ENCODE measurements around the gene WDFY3. TPM values are rescaled to one million over a fixed set of nuclear protein-coding genes. Genes with fewer than 3 reads are reported as not detected.

The WDFY3 gene
- total and polyA plus RNA-seq, 2 of the 4 experiments (the other 2 are of a cell fraction), result 12.5 to 58.1 TPM

GRCh38 chr4:84897516-84897915 is 69.0 kb downstream of the WDFY3 start:
- 100% methylated on average over 1 of the region's 6 CpGs; no CpG with 5 or more reads in 1 of the 2 experiments for WGBS, 2 experiments (ENCODE audit: extremely low coverage in 2 of 2, insufficient read length in 1 of 2)
- H3K4me3 ChIP-seq (ENCODE audit: insufficient read depth, low read depth, low read length), result no peak overlapping the region
- in situ Hi-C loops (cut with MboI; ENCODE audit: low sequenced_read_pairs), result no loop called here
- H4K91ac ChIP-seq (ENCODE audit: insufficient read depth, low read depth, low read length), result no peak overlapping the region
- no peak overlapping the region for H2BK120ac ChIP-seq (ENCODE audit: low read depth, low read length)
- peaks cover 3% of the 10 kb centered on the region for H3K9me1 ChIP-seq (ENCODE audit: insufficient read depth, low read length)
- ATAC-seq (ENCODE audit: low read depth) (no peak), DNase-seq (no peak)
- H3K36me3 ChIP-seq (ENCODE audit: control insufficient read depth, insufficient read depth, low read length), result peaks cover 5% of the 10 kb centered on the region
- no peak for TF ChIP-seq MXI1 (IDR thresholded peaks at IDR 0.05; ENCODE audit: borderline replicate concordance, low read depth, low read length)
- TF ChIP-seq CTCF (conservative IDR thresholded peaks at IDR 0.05; ENCODE audit: low read depth, low read length), result no peak
- TF ChIP-seq SMC3 (IDR thresholded peaks at IDR 0.05; ENCODE audit: low read depth, low read length), result no peak
- no peak for TF ChIP-seq NFE2L2 (IDR thresholded peaks at IDR 0.05; ENCODE audit: low read depth, low read length)
- TF ChIP-seq USF2 (IDR thresholded peaks at IDR 0.05; ENCODE audit: low read depth, low read length), result no peak
- no peak for TF ChIP-seq FOS (IDR thresholded peaks at IDR 0.05; ENCODE audit: low read depth, low read length)
- TF ChIP-seq MAFK (IDR thresholded peaks at IDR 0.05; ENCODE audit: low read depth, low read length), result no peak
- TF ChIP-seq RAD21 (IDR thresholded peaks at IDR 0.05; ENCODE audit: low read length), result no peak
- no peak for TF ChIP-seq CEBPB (IDR thresholded peaks at IDR 0.05; ENCODE audit: low read depth, low read length)
- no peak for TF ChIP-seq RCOR1 (IDR thresholded peaks at IDR 0.05; ENCODE audit: insufficient replicate concordance, low read length)
- TF ChIP-seq ELK1 (IDR thresholded peaks at IDR 0.05; ENCODE audit: borderline replicate concordance, low read depth, low read length), result no peak
- TF ChIP-seq POLR2A (IDR thresholded peaks at IDR 0.05; ENCODE audit: low read depth, low read length), result no peak
- H3K56ac ChIP-seq (ENCODE audit: extremely low read depth, insufficient read depth, low read length), result no peak overlapping the region
- H3K27ac ChIP-seq (ENCODE audit: insufficient read depth, low read length), result no peak overlapping the region
- H2BK15ac ChIP-seq (ENCODE audit: low read depth, low read length), result no peak overlapping the region
- H2BK20ac ChIP-seq (ENCODE audit: low read depth, low read length), result no peak overlapping the region
- H2AK9ac ChIP-seq (replicated peaks; ENCODE audit: low read depth, low read length, poor library complexity), result no peak overlapping the region
- H3K79me1 ChIP-seq (ENCODE audit: low read depth in 1 of 2, low read length in 2 of 2), result peaks cover 29 to 34% of the 10 kb centered on the region in 2 experiments
- no peak overlapping the region for H4K8ac ChIP-seq (ENCODE audit: low read depth in 2 of 2, low read length in 2 of 2)
- POLR2A ChIA-PET (ENCODE audit: unreplicated experiment), result no interaction called here
- peaks cover 2% of the 10 kb centered on the region; the same call in 1 of the 2 replicates for H3K4me1 ChIP-seq (ENCODE audit: control insufficient read depth, insufficient read depth, low read length)
- no peaks in the 10 kb centered on the region for H3K27me3 ChIP-seq (ENCODE audit: control insufficient read depth, insufficient read depth, low read length)
- H3K23ac ChIP-seq (ENCODE audit: low read depth, low read length), result no peak overlapping the region
- H3K14ac ChIP-seq (replicated peaks; ENCODE audit: low read depth, low read length), result no peak overlapping the region
- no peak overlapping the region for H3K9ac ChIP-seq (ENCODE audit: low read depth, low read length)
- CTCF ChIA-PET, result no interaction called here
- no peaks in the 10 kb centered on the region for H3K9me3 ChIP-seq (ENCODE audit: control insufficient read depth, insufficient read depth, low read length)
- BruUV-seq (replicated peaks), result no TSS peak
- no peak overlapping the region for H3K4ac ChIP-seq (ENCODE audit: low read depth, low read length)
- H2AK5ac ChIP-seq (ENCODE audit: low read depth, low read length), result no peak overlapping the region
- H3K18ac ChIP-seq (ENCODE audit: low read depth, low read length), result no peak overlapping the region
- no peak overlapping the region for H4K5ac ChIP-seq (ENCODE audit: low read depth, low read length)
- dilution Hi-C loops (cut with HindIII; ENCODE audit: low sequenced_read_pairs, unreplicated experiment), result no loop called here
- intact Hi-C loops (cut with micrococcal nuclease), result no loop called here
- no peak overlapping the region for H2BK5ac ChIP-seq (ENCODE audit: low read depth, low read length, poor library complexity, severe bottlenecking)
- no peak overlapping the region for H2AFZ ChIP-seq (replicated peaks; ENCODE audit: low read length, poor library complexity)
- H4K20me1 ChIP-seq (ENCODE audit: insufficient read depth, low read length), result no peaks in the 10 kb centered on the region
- no peak overlapping the region for H3K4me2 ChIP-seq (ENCODE audit: low read depth, low read length)
